KBM-7 (cell line): ENCODE measurements around the gene THOP1.
"Not testable (repeated sequence)": the region's sequence is repeated elsewhere in the genome, so short reads cannot be mapped to it uniquely, and the experiment has no call there.

Experiments used
- DNase-seq: peaks from one replicate; pipeline ENCODE4 v3.0.0-alpha.2; 2015
- in situ Hi-C: fragments of 300-500 bp; cut with MboI; formaldehyde crosslinking; loops from 2 replicates; pipeline ENCODE4 v1.14.3; 2020; ENCODE audit warnings: low sequenced_read_pairs, low pct_unique_long_range_greater_than_20kb, mixed read lengths

The THOP1 gene

GRCh38 chr19:2812414-2813234 lies 27.3 kb downstream of the THOP1 start:
- in situ Hi-C loops, result no loop called here
- DNase-seq, result no peak

- no peak for DNase-seq
- in situ Hi-C loops, result no loop called here
Observed at GRCh38 chr19:2813235-2814160, 28.2 kb downstream of the THOP1 start.

GRCh38 chr19:2814426-2814825 lies 29.1 kb downstream of the THOP1 start:
- no peak for DNase-seq
- in situ Hi-C loops, result no loop called here

- in situ Hi-C loops, result no loop called here
- no peak for DNase-seq
Observed at GRCh38 chr19:2815191-2815614, 29.9 kb downstream of the THOP1 start.

GRCh38 chr19:2815923-2816322 lies 30.6 kb downstream of the THOP1 start:
- no peak for DNase-seq

GRCh38 chr19:2816641-2817040 lies 31.3 kb downstream of the THOP1 start:
- in situ Hi-C loops, result no loop called here
- no peak for DNase-seq

More at GRCh38 chr19:2815923-2816322, 30.6 kb downstream of the THOP1 start:
- in situ Hi-C loops, result no loop called here

- in situ Hi-C loops, DNase-seq: not testable (repeated sequence)
Observed at GRCh38 chr19:2817237-2817829, 32.0 kb downstream of the THOP1 start.

GRCh38 chr19:2819540-2820111 lies 34.3 kb downstream of the THOP1 start, which contains the start of gene ZNF554:
ZNF554 (plus strand) TSS chr19:2819868; CDS start chr19:2820072, 204 bp downstream.
- peak; percentile 98 for DNase-seq
- in situ Hi-C loops, result no loop called here

GRCh38 chr19:2820112-2820702 lies 34.9 kb downstream of the THOP1 start:
- in situ Hi-C loops, result no loop called here
- DNase-seq, result peak; percentile 19

GRCh38 chr19:2822846-2823245 lies 37.5 kb downstream of the THOP1 start:
- no peak for DNase-seq
- in situ Hi-C loops, result no loop called here

- in situ Hi-C loops, result no loop called here
- DNase-seq, result no peak
Observed at GRCh38 chr19:2823646-2824045, 38.3 kb downstream of the THOP1 start.

- DNase-seq, result no peak
- in situ Hi-C loops, result no loop called here
Observed at GRCh38 chr19:2824129-2824528, 38.8 kb downstream of the THOP1 start.

GRCh38 chr19:2827022-2827421 lies 41.7 kb downstream of the THOP1 start:
- in situ Hi-C loops, result no loop called here
- DNase-seq, result no peak

GRCh38 chr19:2827840-2828489 lies 42.7 kb downstream of the THOP1 start:
- DNase-seq, result peak; percentile 41
- in situ Hi-C loops, result no loop called here

- in situ Hi-C loops, result no loop called here
Observed at GRCh38 chr19:2834294-2834871, 49.1 kb downstream of the THOP1 start.

GRCh38 chr19:2837430-2837829 lies 52.1 kb downstream of the THOP1 start:
- in situ Hi-C loops, result no loop called here
- no peak for DNase-seq

More at GRCh38 chr19:2834294-2834871, 49.1 kb downstream of the THOP1 start:
- no peak for DNase-seq

- in situ Hi-C loops, result no loop called here
- DNase-seq, result peak; percentile 99
Observed at GRCh38 chr19:2840794-2841791, 55.8 kb downstream of the THOP1 start, which contains the start of gene ZNF555. ZNF555 (plus strand) TSS chr19:2841475; CDS start chr19:2841573, 98 bp downstream.
